ENCODE results near the gene FAAP24.
"Not testable (repeated sequence)": the region's sequence is repeated elsewhere in the genome, so short reads cannot be mapped to it uniquely, and the experiment has no call there.

FAAP24 gene, protein sequence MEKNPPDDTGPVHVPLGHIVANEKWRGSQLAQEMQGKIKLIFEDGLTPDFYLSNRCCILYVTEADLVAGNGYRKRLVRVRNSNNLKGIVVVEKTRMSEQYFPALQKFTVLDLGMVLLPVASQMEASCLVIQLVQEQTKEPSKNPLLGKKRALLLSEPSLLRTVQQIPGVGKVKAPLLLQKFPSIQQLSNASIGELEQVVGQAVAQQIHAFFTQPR

DNA sequence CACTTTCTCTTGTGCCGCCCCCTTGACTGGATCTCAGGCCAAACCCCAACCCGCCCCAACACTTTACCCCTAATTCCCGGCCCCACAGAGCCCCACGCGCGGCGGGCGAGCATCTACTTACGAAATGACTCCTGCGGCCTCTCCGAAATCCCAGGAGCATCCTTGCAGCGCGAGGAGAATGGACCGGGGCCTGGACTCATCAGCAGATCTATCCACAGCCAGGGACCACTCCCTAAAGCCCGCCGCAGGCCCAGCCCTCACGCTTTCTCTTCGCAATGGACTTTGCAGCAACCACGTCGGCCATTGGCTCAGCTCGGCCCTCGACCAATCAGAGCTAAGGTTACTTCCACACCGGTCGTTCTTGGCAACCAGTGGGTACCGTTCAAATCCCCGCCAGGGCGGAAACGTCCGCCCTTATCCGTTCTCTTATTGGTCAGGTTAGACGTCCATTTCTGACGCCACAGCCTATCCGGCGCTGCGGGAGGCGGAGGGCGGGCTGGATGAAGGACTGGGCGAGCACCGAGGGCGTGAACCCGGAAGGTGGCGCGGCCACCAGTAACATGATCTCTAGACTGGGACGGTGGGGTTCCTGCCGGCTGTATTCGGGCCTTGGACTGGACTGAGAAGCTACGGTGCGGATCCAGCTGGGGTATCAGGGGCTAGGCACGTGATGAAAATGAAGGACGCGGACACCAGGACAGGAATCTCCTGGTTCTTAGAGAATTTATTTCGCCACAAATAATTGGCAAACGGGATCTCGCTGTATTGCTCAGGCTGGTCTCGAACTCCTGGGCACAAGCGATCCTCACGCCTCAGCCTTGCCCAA is at the start of gene FAAP24, which contains the start of gene CEP89:
Gene FAAP24 (plus strand): TSS at position 528 of the 826 bp plus-strand sequence. CDS start 955 bp downstream, outside the sequence.
Gene CEP89 (minus strand): TSS at position 244 of the 826 bp plus-strand sequence. CDS start 84 bp downstream, at position 160.
- H3K9me3 Mint-ChIP-seq (ENCODE audit: low read depth): no peaks in the 10 kb centered on the region
- H3K36me3 Mint-ChIP-seq: peaks cover 3% of the 10 kb centered on the region
- no peaks in the 10 kb centered on the region for H3K27me3 Mint-ChIP-seq
- H3K27ac Mint-ChIP-seq: peak within 1 kb of the TSS; percentile 94
- peak within 1 kb of the TSS; percentile 99 for H3K4me3 Mint-ChIP-seq
- H3K4me1 Mint-ChIP-seq (ENCODE audit: low read depth): peaks cover 13% of the 10 kb centered on the region

DNA sequence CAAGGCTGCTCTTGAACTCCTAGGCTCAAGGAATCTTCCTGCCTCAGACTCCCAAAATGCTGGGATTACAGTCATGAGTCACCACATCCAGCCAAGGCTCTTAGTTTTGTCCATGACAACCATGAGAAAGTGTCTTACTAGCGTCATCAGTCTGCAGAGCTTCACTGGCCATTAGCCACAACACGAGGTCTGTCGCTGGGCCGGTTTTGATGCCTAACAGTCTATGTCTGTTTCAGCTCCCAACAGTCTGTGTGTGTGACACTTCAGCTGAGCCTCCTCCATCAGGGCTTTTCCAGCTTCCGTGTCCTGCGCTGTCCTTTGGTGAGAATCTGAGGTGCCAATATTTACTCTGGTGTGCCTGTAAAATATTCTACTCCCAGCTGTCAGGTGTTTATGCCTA is 47.8 kb upstream of the FAAP24 start:
- H3K4me1 Mint-ChIP-seq (ENCODE audit: low read depth): no peaks in the 10 kb centered on the region
- H3K27me3 Mint-ChIP-seq: no peaks in the 10 kb centered on the region
- peaks cover 7% of the 10 kb centered on the region for H3K9me3 Mint-ChIP-seq (ENCODE audit: low read depth)
- peaks cover 16% of the 10 kb centered on the region for H3K36me3 Mint-ChIP-seq
- H3K27ac Mint-ChIP-seq: no peak overlapping the region
- H3K4me3 Mint-ChIP-seq: no peak overlapping the region

DNA sequence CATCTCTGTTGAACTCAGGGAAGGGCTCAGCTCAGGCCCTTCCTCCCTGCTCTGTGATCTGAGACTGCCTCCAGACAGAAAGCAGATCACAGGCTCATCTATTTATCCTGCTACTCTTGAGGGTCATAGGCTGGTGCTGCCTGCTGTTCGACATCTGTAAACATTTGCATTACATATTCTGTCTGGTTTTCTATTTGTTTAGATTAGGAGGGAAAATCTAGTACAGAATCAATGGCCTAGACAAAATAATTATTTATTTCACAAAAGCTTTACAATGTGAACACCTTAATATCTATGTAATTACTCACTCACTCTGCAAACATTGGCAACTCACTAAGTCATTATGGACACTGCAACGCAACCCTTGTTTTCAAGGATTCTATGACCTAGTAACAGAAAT is 43.2 kb upstream of the FAAP24 start:
- peaks cover 7% of the 10 kb centered on the region for H3K9me3 Mint-ChIP-seq (ENCODE audit: low read depth)
- no peak overlapping the region for H3K27ac Mint-ChIP-seq
- no peaks in the 10 kb centered on the region for H3K4me1 Mint-ChIP-seq (ENCODE audit: low read depth)
- H3K27me3 Mint-ChIP-seq: no peaks in the 10 kb centered on the region
- H3K36me3 Mint-ChIP-seq: peaks cover 21% of the 10 kb centered on the region
- H3K4me3 Mint-ChIP-seq: no peak overlapping the region

DNA sequence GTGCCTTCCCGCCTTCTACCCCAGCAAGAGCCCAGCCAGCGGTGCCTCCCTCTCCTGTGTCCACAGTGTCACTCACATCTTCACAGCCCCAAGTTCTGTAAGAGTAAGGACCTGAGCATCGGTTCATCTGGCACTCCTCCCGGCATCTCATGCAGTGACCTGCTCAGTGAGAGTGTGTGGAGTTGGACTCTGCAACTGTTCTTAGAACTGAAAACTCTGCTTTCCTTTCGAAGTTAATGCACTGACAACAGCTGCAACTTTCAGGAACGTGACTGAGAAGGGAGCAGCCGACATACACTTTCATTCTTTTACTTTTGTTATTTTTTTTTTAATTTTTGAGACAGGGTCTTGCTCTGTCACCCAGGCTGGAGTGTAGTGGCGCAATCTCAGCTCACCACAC is 41.5 kb upstream of the FAAP24 start:
- Mint-ChIP-seq H3K9me3 (ENCODE audit: low read depth) (peaks cover 7% of the 10 kb centered on the region), H3K27me3 (no peaks in the 10 kb centered on the region), H3K36me3 (peaks cover 21% of the 10 kb centered on the region), H3K27ac (no peak overlapping the region), H3K4me3 (no peak overlapping the region), H3K4me1 (ENCODE audit: low read depth) (no peaks in the 10 kb centered on the region)

DNA sequence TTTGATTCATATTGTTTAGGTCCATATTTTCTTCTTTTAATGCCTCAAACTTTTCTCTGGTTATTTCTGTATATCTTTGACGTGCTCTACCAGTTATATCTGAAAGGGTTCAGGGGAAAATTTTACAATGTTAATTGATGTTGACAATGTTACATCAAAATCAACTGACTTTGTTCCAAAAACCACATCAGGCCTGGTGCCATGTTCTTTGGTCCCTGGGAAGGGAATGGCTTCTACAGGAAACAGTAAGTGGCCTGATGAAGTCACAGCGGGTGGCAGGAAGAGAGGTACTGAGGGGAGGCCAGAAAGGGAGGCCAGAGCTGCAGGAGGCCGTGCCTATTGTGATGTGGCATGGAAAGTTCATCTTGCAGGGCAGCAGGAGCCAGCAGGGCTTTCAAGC is 38.5 kb upstream of the FAAP24 start:
- Mint-ChIP-seq H3K27me3 (no peaks in the 10 kb centered on the region), H3K9me3 (ENCODE audit: low read depth) (peaks cover 3% of the 10 kb centered on the region), H3K27ac (no peak overlapping the region), H3K36me3 (peaks cover 19% of the 10 kb centered on the region), H3K4me3 (no peak overlapping the region), H3K4me1 (ENCODE audit: low read depth) (no peaks in the 10 kb centered on the region)

DNA sequence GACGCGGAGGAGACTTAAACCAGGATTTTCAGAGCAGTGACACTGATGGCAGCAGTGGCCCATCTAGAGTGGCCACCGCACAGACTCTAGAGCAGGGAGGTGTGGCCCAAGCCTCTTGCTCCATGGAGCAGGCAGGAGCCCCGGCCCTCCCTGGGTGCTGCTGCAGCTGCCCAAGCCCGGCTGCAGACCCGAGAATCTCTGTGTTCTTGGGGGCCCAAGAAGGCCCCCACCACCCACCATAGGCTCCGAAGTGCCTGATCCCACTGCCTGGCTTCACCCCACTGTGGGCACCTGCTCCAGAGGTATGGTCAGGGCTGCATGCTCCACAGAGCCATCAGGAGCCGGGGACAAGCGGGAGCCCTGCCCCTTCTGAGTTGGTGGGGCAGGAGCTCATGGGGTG is 36.4 kb upstream of the FAAP24 start:
- Mint-ChIP-seq H3K4me1 (ENCODE audit: low read depth) (no peaks in the 10 kb centered on the region), H3K4me3 (no peak overlapping the region), H3K9me3 (ENCODE audit: low read depth) (no peaks in the 10 kb centered on the region), H3K27me3 (no peaks in the 10 kb centered on the region), H3K36me3 (peaks cover 12% of the 10 kb centered on the region), H3K27ac (no peak overlapping the region)

DNA sequence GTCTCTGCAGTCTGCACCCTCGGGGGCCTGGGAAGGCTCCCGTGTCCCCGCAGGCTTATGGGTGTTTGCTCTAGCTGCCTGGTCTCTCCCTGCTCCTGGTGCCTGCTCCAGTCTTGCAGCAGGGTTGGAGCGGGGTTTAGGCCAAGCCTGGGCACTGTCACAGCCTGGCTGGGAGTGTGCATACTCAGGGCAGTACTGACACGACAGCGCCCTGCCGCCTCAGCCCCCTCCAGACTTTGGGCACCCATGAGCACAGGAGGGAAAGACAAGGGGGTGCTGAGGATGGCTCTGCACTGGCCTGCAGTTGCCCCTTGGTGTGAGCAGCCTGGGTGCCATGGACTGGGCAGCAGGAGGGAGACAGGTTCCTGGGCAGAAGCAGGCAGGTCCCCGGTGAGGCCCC is 36.0 kb upstream of the FAAP24 start:
- H3K36me3 Mint-ChIP-seq: peaks cover 12% of the 10 kb centered on the region
- no peaks in the 10 kb centered on the region for H3K9me3 Mint-ChIP-seq (ENCODE audit: low read depth)
- no peak overlapping the region for H3K4me3 Mint-ChIP-seq
- no peak overlapping the region for H3K27ac Mint-ChIP-seq
- no peaks in the 10 kb centered on the region for H3K27me3 Mint-ChIP-seq
- no peaks in the 10 kb centered on the region for H3K4me1 Mint-ChIP-seq (ENCODE audit: low read depth)

DNA sequence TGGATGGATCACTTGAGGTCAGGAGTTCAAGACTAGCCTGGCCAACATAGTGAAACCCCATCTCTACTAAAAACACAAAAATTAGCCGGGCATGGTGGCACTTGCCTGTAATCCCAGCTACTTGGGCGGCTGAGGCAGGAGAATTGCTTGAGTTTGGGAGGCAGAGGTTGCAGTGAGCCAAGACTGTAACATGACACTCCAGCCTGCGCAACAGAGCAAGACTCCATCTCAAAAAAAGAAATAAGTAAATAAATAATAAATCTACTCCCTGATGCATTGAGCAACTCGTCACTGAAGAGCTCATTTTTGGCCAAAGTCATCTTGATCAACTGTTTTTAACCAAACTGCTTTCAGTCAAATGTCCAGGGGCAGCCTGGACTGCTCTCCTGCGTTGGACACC is 30.8 kb upstream of the FAAP24 start:
- not testable (repeated sequence) for H3K4me3 Mint-ChIP-seq; H3K27me3 Mint-ChIP-seq; H3K9me3 Mint-ChIP-seq (ENCODE audit: low read depth); H3K4me1 Mint-ChIP-seq (ENCODE audit: low read depth); H3K27ac Mint-ChIP-seq
- peaks cover 25% of the 10 kb centered on the region for H3K36me3 Mint-ChIP-seq

DNA sequence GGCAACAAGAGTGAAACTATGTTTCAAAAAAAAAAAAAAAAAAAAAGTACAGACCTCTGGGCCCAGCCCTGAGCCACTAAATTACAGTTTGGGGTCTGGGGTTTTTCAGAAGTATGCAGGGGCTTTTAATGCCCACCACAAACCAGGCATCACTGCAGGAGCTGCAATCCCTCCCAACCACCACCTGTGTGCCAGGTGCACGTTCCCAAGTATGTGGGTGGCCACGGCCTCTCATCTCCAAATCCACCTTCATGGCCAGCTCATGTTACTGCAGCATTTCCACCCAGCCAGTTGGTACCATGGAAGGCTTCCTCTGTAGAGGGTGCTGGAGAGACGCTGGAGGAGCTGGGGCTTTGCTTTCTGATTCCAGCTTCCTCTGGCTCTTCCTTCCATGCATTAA is 26.8 kb upstream of the FAAP24 start:
- no peak overlapping the region for H3K27ac Mint-ChIP-seq
- H3K36me3 Mint-ChIP-seq: peaks cover 39% of the 10 kb centered on the region
- no peaks in the 10 kb centered on the region for H3K27me3 Mint-ChIP-seq
- H3K4me3 Mint-ChIP-seq: no peak overlapping the region
- no peaks in the 10 kb centered on the region for H3K9me3 Mint-ChIP-seq (ENCODE audit: low read depth)
- no peaks in the 10 kb centered on the region for H3K4me1 Mint-ChIP-seq (ENCODE audit: low read depth)

DNA sequence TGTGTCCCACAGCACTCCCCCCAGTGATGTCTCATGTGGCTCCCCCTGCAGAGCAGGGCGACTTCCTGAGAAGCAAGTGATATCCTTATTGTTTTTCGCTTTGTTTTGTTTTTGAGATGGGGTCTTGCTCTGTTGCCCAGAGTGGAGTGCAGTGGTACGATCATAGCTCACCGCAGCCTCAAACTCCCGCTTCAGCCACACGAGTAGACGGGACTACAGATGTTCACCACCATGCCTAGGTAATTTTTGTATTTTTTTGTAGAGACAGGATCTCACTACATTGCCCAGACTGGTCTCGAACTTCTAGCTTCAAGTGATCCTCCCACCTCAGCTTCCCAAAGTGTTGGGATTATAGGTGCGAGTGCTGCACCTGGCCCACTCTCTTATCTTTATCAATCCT is 5.3 kb upstream of the FAAP24 start:
- H3K9me3 Mint-ChIP-seq (ENCODE audit: low read depth): no peaks in the 10 kb centered on the region
- no peak overlapping the region for H3K27ac Mint-ChIP-seq
- peaks cover 11% of the 10 kb centered on the region for H3K36me3 Mint-ChIP-seq
- no peak overlapping the region for H3K4me3 Mint-ChIP-seq
- H3K27me3 Mint-ChIP-seq: no peaks in the 10 kb centered on the region
- peaks cover 9% of the 10 kb centered on the region for H3K4me1 Mint-ChIP-seq (ENCODE audit: low read depth)

DNA sequence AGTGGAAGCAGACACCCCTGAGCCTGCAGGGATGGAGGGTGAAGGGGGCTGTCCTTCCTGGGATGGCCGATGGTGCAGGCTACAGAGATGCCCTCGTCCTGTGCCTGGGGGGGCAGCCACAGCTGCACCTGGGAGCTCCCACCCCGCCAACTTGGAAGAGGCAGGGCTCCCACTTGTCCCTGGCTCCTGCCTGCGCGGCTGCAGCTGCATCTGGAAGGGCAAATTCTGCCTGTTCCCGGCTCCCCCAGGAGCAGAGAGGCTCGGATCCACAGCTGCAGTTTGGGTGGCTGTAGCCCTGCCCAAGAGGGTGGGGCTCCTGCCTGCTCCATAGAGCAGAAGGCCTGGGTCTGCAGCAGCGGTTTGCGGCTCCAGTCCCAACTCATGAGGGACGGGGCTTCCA is 2.5 kb upstream of the FAAP24 start:
- Mint-ChIP-seq H3K4me1 (ENCODE audit: low read depth) (peaks cover 13% of the 10 kb centered on the region), H3K27ac (no peak overlapping the region), H3K4me3 (peak overlapping the region; percentile 24), H3K27me3 (no peaks in the 10 kb centered on the region), H3K36me3 (peaks cover 3% of the 10 kb centered on the region), H3K9me3 (ENCODE audit: low read depth) (no peaks in the 10 kb centered on the region)

DNA sequence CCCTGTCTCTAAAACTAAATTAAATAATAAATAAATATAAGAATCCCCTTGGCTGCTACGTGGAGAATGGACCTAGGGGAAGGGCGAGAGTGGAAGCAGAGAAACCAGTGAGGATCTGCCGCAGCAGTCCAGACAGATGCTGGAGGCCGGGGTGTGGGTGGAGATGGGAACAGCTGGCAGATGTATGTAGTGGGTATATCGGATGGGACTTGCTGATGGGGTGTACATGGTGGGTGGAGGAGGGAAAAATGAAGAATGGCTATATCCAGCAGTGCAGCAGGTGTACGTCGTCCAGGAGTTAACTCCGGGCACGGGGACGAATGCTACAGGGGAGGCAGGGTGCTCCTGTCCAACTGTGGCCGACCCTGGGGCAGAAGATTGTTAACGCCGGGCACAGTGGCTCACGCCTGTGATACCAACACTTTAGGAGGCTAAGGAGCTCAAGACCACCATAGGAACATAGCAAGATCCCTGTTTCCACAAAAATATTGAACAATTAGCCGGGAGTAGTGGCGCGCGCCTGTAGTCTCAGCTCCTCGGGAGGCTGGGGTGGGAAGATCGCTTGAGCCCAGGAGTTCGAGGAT is 938 bp upstream of the FAAP24 start:
- Mint-ChIP-seq H3K9me3 (ENCODE audit: low read depth) (no peaks in the 10 kb centered on the region), H3K4me3 (peak overlapping the region; percentile 99), H3K36me3 (peaks cover 3% of the 10 kb centered on the region), H3K27ac (peak overlapping the region; percentile 73), H3K27me3 (no peaks in the 10 kb centered on the region), H3K4me1 (ENCODE audit: low read depth) (peaks cover 13% of the 10 kb centered on the region)

DNA sequence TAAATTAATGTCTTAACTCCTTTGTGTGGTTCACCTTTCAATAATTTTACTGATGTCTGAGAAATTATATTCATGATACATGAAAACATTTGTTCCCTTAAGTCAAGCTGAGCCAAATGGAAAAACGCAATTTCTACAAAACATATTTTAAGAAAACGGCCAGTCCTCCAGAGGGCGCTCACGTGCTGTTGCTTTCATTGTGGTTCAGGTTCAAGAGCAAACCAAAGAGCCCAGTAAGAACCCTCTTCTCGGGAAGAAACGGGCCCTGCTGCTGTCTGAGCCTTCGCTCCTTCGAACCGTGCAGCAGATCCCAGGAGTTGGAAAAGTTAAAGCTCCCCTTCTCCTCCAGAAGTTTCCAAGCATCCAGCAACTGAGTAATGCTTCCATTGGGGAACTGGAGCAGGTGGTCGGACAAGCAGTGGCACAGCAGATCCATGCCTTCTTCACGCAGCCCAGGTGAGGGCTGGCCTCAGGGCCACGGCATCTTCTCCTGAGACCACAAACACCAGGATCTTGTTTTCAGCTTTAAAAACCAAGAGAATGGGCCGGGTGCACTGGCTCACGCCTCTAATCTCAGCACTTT is 4.3 kb downstream of the FAAP24 start:
- no peak overlapping the region for H3K27ac Mint-ChIP-seq
- peaks cover 6% of the 10 kb centered on the region for H3K4me1 Mint-ChIP-seq (ENCODE audit: low read depth)
- no peaks in the 10 kb centered on the region for H3K27me3 Mint-ChIP-seq
- H3K4me3 Mint-ChIP-seq: no peak overlapping the region
- H3K36me3 Mint-ChIP-seq: no peaks in the 10 kb centered on the region
- H3K9me3 Mint-ChIP-seq (ENCODE audit: low read depth): no peaks in the 10 kb centered on the region

DNA sequence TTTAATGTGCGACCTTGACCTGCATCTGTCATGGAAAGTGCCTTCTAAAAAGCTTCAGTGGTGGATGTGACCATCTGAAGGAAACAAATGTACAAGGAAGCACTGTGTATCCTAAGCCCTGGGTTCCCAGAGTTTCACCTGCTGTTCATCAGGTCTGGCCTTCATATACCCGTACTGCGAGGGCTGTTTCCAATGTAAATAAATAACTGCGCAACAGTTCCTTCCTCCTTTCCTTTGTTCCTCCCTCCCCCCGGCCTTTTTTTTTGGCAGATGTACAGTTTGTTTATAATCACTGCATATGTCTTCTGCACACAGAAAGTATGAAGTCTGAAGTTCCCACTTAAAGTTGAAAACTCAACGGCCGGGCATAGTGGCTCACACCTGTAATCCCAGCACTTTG is 5.2 kb downstream of the FAAP24 start:
- no peak overlapping the region for H3K4me3 Mint-ChIP-seq
- no peak overlapping the region for H3K27ac Mint-ChIP-seq
- no peaks in the 10 kb centered on the region for H3K27me3 Mint-ChIP-seq
- H3K9me3 Mint-ChIP-seq (ENCODE audit: low read depth): no peaks in the 10 kb centered on the region
- H3K36me3 Mint-ChIP-seq: no peaks in the 10 kb centered on the region
- no peaks in the 10 kb centered on the region for H3K4me1 Mint-ChIP-seq (ENCODE audit: low read depth)

DNA sequence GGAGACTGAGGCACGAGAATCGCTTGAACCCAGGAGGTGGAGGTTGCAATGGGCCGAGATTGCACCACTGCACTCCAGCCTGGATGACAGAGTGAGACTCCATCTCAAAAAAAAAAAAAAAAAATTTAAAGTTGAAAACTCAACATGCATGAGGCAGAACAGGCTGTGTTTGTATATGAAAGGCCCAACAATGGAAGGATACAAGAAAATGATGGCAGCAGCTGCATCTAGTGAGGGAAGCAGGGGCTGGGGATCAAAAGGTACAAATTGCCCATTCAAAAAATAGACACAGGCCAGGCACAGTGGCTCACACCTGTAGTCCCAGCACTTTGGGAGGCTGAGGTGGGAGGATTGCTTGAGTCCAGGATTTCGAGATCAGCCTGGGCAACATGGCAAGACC is 5.8 kb downstream of the FAAP24 start:
- H3K9me3 Mint-ChIP-seq (ENCODE audit: low read depth); H3K27me3 Mint-ChIP-seq; H3K4me3 Mint-ChIP-seq; H3K4me1 Mint-ChIP-seq (ENCODE audit: low read depth); H3K27ac Mint-ChIP-seq; H3K36me3 Mint-ChIP-seq: not testable (repeated sequence)

Data from activated naive CD8-positive, alpha-beta T cell (primary cell).